GM18951 (cell line): ENCODE data around the gene ADCY10.
"Not testable (repeated sequence)": the region's sequence is repeated elsewhere in the genome, so short reads cannot be mapped to it uniquely, and the experiment has no call there.

Source experiments
- POLR2A ChIP-seq: IDR thresholded peaks from 4 replicates; pipeline ENCODE4 v1.6.1; 2011; ENCODE audit warnings: mild to moderate bottlenecking; ENCODE audit not compliant: insufficient read length, insufficient read depth; ENCODE audit errors: extremely low read depth
- in situ Hi-C: fragments of 300-500 bp; cut with MboI; formaldehyde crosslinking; loops from one replicate; pipeline ENCODE4 v1.12.0; 2022; ENCODE audit warnings: low sequenced_read_pairs, mixed read lengths, inconsistent platforms; ENCODE audit not compliant: unreplicated experiment

The ADCY10 gene

GRCh38 chr1:167936068-167936929 is 22.4 kb upstream of the ADCY10 start, which contains the start of gene DCAF6:
Gene DCAF6, plus strand, starts transcription at chr1:167936683. Its CDS starts 229 bp downstream, at chr1:167936912.
- in situ Hi-C loops, result no loop called here
- peak; percentile 86 for TF ChIP-seq POLR2A

GRCh38 chr1:167935216-167936067 is 21.5 kb upstream of the ADCY10 start:
- in situ Hi-C loops, result no loop called here
- TF ChIP-seq POLR2A, result peak; percentile 84

- in situ Hi-C loops, result no loop called here
- no peak for TF ChIP-seq POLR2A
Measured at GRCh38 chr1:167934426-167935215, 20.7 kb upstream of the ADCY10 start.

GRCh38 chr1:167933788-167934187 is 19.9 kb upstream of the ADCY10 start:
- in situ Hi-C loops, result no loop called here
- TF ChIP-seq POLR2A, result no peak

GRCh38 chr1:167929725-167930124 is 15.8 kb upstream of the ADCY10 start:
- TF ChIP-seq POLR2A, result no peak
- in situ Hi-C loops, result no loop called here

- in situ Hi-C loops, result not testable (repeated sequence)
Measured at GRCh38 chr1:167928919-167929318, 15.0 kb upstream of the ADCY10 start.

- in situ Hi-C loops, result no loop called here
- no peak for TF ChIP-seq POLR2A
Measured at GRCh38 chr1:167928457-167928852, 14.5 kb upstream of the ADCY10 start.

- in situ Hi-C loops, result no loop called here
- TF ChIP-seq POLR2A, result no peak
Measured at GRCh38 chr1:167927046-167927754, 13.3 kb upstream of the ADCY10 start.

- in situ Hi-C loops, result no loop called here
- no peak for TF ChIP-seq POLR2A
Measured at GRCh38 chr1:167926486-167926997, 12.6 kb upstream of the ADCY10 start.

GRCh38 chr1:167924543-167925231 is 10.8 kb upstream of the ADCY10 start:
- in situ Hi-C loops, result no loop called here

GRCh38 chr1:167924102-167924501 is 10.2 kb upstream of the ADCY10 start:
- in situ Hi-C loops, result no loop called here
- TF ChIP-seq POLR2A, result no peak

More at GRCh38 chr1:167924543-167925231, 10.8 kb upstream of the ADCY10 start:
- no peak for TF ChIP-seq POLR2A
